GM23338 (cell line): ENCODE measurements around the gene GRP. TPM values are rescaled to one million over a fixed set of nuclear protein-coding genes. Genes with fewer than 3 reads are reported as not detected.

Experiments used
- ATAC-seq: fragments of 200-7000 bp; cut with Tn5 transposase; 3 replicates; pipeline ENCODE4 v1.9.1; 2020
- DNase-seq: peaks from one replicate; pipeline ENCODE4 v3.0.0-alpha.2; 2015; ENCODE audit warnings: low spot score
- H2AFZ ChIP-seq: fragments of 200-600 bp; sonication (generic); 2 replicates; pipeline ENCODE4 v1.8.0; 2016; ENCODE audit warnings: antibody characterized with exemption, mild to moderate bottlenecking, moderate library complexity
- H3F3A ChIP-seq: fragments of 200-600 bp; sonication (generic); replicated peaks from 2 replicates; pipeline ENCODE4 v1.8.0; 2017; ENCODE audit warnings: antibody characterized with exemption, mixed run types, low read depth
- H3K27ac ChIP-seq: fragments of 200-600 bp; sonication (generic); 2 replicates; pipeline ENCODE4 v1.6.1; 2016; ENCODE audit warnings: low read depth
- H3K27me3 ChIP-seq: fragments of 200-600 bp; sonication (generic); 2 replicates; pipeline ENCODE4 v1.8.0; 2016; ENCODE audit warnings: mild to moderate bottlenecking, mixed run types, moderate library complexity; ENCODE audit not compliant: insufficient read depth
- H3K36me3 ChIP-seq: fragments of 200-600 bp; sonication (generic); 2 replicates; pipeline ENCODE4 v1.8.0; 2016; ENCODE audit warnings: mild to moderate bottlenecking; ENCODE audit not compliant: insufficient read depth
- H3K4me1 ChIP-seq: fragments of 200-600 bp; sonication (generic); 2 replicates; pipeline ENCODE4 v1.8.0; 2016; ENCODE audit warnings: mild to moderate bottlenecking, moderate library complexity; ENCODE audit not compliant: insufficient read depth
- H3K4me2 ChIP-seq: fragments of 200-600 bp; sonication (generic); 2 replicates; pipeline ENCODE4 v1.7.1; 2017; ENCODE audit warnings: mixed run types
- H3K4me3 ChIP-seq: fragments of 200-600 bp; sonication (generic); 2 replicates; pipeline ENCODE4 v1.6.1; 2016; ENCODE audit warnings: mixed run types
- H3K79me2 ChIP-seq: fragments of 200-600 bp; sonication (generic); replicated peaks from 2 replicates; pipeline ENCODE4 v1.8.0; 2017; ENCODE audit warnings: mild to moderate bottlenecking; ENCODE audit not compliant: insufficient read depth
- H3K9me2 ChIP-seq: fragments of 200-600 bp; sonication (generic); 2 replicates; pipeline ENCODE4 v1.8.0; 2017; ENCODE audit not compliant: insufficient read depth
- H4K20me1 ChIP-seq: fragments of 200-600 bp; sonication (generic); replicated peaks from 2 replicates; pipeline ENCODE4 v1.8.0; 2017; ENCODE audit warnings: mild to moderate bottlenecking; ENCODE audit not compliant: insufficient read depth
- H3K27ac Mint-ChIP-seq: 2 replicates; pipeline ENCODE4 v1.8.0; 2020; ENCODE audit warnings: inconsistent platforms, mild to moderate bottlenecking, moderate library complexity, mixed read lengths
- H3K27me3 Mint-ChIP-seq: 3 replicates; pipeline ENCODE4 v1.8.0; 2022; ENCODE audit warnings: low read depth, mild to moderate bottlenecking, moderate library complexity, mixed read lengths, inconsistent platforms; ENCODE audit not compliant: insufficient read depth, poor library complexity
- H3K36me3 Mint-ChIP-seq: 3 replicates; pipeline ENCODE4 v1.8.0; 2021; ENCODE audit warnings: low read depth, mild to moderate bottlenecking, inconsistent platforms, moderate library complexity, mixed read lengths
- H3K4me1 Mint-ChIP-seq: 3 replicates; pipeline ENCODE4 v1.8.0; 2020; ENCODE audit warnings: mild to moderate bottlenecking, inconsistent platforms, mixed read lengths
- H3K4me3 Mint-ChIP-seq: 3 replicates; pipeline ENCODE4 v1.8.0; 2021; ENCODE audit warnings: moderate library complexity, mild to moderate bottlenecking, inconsistent platforms, mixed read lengths
- H3K9me3 Mint-ChIP-seq: 3 replicates; pipeline ENCODE4 v1.8.0; 2020; ENCODE audit warnings: moderate library complexity, mild to moderate bottlenecking, inconsistent platforms, mixed read lengths
- EZH2 ChIP-seq: fragments of 200-600 bp; sonication (generic); IDR thresholded peaks from one replicate; pipeline ENCODE4 v1.8.0; 2017; ENCODE audit warnings: antibody characterized with exemption, mild to moderate bottlenecking, low read depth; ENCODE audit not compliant: unreplicated experiment
- EZH2phosphoT487 ChIP-seq: fragments of 200-600 bp; sonication (generic); IDR thresholded peaks from one replicate; pipeline ENCODE4 v1.8.1; 2018; ENCODE audit warnings: antibody characterized with exemption; ENCODE audit not compliant: unreplicated experiment
- JUNB ChIP-seq: IDR thresholded peaks from one replicate; pipeline ENCODE4 v1.6.1; 2016; ENCODE audit warnings: antibody characterized with exemption; ENCODE audit not compliant: unreplicated experiment
- NANOG ChIP-seq: IDR thresholded peaks from 2 replicates; pipeline ENCODE4 v1.6.1; 2016; ENCODE audit warnings: antibody characterized with exemption, borderline replicate concordance
- POLR2AphosphoS5 ChIP-seq: IDR thresholded peaks from 2 replicates; pipeline ENCODE4 v1.6.1; 2016; ENCODE audit warnings: antibody characterized with exemption, low read depth
- STAT1 ChIP-seq: IDR thresholded peaks from one replicate; pipeline ENCODE4 v1.6.1; 2016; ENCODE audit warnings: antibody characterized with exemption; ENCODE audit not compliant: unreplicated experiment
- ZNF114 ChIP-seq: fragments of 250-450 bp; sonication (Bioruptor Pico); IDR thresholded peaks from 2 replicates; pipeline ENCODE4 v1.5.0; 2020; ENCODE audit warnings: mild to moderate bottlenecking, moderate library complexity
- ZNF331 ChIP-seq: fragments of 250-450 bp; sonication (Bioruptor Pico); IDR thresholded peaks from 2 replicates; pipeline ENCODE4 v1.5.0; 2020; ENCODE audit warnings: low read depth, mild to moderate bottlenecking, moderate library complexity
- polyA plus RNA-seq: library from polyadenylated mRNA; unstranded; fragments of >200 nt; fragmentation: Nextera tagmentation; extraction: Ambion mirVana; gene quantifications from 2 replicates; pipeline ENCODE4 v1.2.1, GENCODE V29; 2016
- total RNA-seq: library from RNA; depleted of rRNA; stranded (reverse); fragments of >200 nt; shearing (Covaris generic); gene quantifications from 2 replicates; pipeline ENCODE4 v1.2.3, GENCODE V29; 2014
- TF ChIP-seq, protein P1 (sequence below): fragments of 250-450 bp; sonication (Bioruptor Pico); IDR thresholded peaks from 2 replicates; pipeline ENCODE4 v1.5.0; 2020; ENCODE audit warnings: mild to moderate bottlenecking, moderate library complexity
- TF ChIP-seq, protein P2 (sequence below): IDR thresholded peaks from 2 replicates; pipeline ENCODE4 v1.6.1; 2016; ENCODE audit warnings: antibody characterized with exemption
- TF ChIP-seq, protein P3 (sequence below): IDR thresholded peaks from one replicate; pipeline ENCODE4 v1.6.1; 2018; ENCODE audit warnings: antibody characterized with exemption; ENCODE audit not compliant: unreplicated experiment

The GRP gene
- total and polyA plus RNA-seq, 2 experiments from 2014 or later = not detected

GRCh38 chr18:59229701-59230443 lies 9.9 kb downstream of the GRP start:
- peaks cover 6% of the 10 kb centered on the region for H3K27me3 Mint-ChIP-seq
- Histone ChIP-seq H3K27ac (no peak overlapping the region), H3K4me2 (no peak overlapping the region), H3F3A (0 out of 2 replicates have a peak, but pooled peaks cover 3% of the 10 kb centered on the region), H3K36me3 (no peaks in the 10 kb centered on the region), H3K27me3 (peaks cover 37% of the 10 kb centered on the region), H3K4me1 (no peaks in the 10 kb centered on the region), H3K4me3 (no peak overlapping the region), H3K79me2 (no peaks in the 10 kb centered on the region), H3K9me2 (no peaks in the 10 kb centered on the region), H2AFZ (peak overlapping the region; percentile 78; the same call in 1 of the 2 replicates), H4K20me1 (no peaks in the 10 kb centered on the region)
- H3K36me3 Mint-ChIP-seq = no peaks in the 10 kb centered on the region
- no peak overlapping the region for H3K27ac Mint-ChIP-seq
- DNase-seq (no peak), ATAC-seq (no peak)
- no peak overlapping the region for H3K4me3 Mint-ChIP-seq
- no peaks in the 10 kb centered on the region; the same call in 2 of the 3 replicates for H3K9me3 Mint-ChIP-seq
- no peak for TF ChIP-seq POLR2AphosphoS5
- no peak for TF ChIP-seq EZH2phosphoT487
- TF ChIP-seq NANOG = no peak
- no peak for TF ChIP-seq STAT1
- H3K4me1 Mint-ChIP-seq = no peaks in the 10 kb centered on the region

GRCh38 chr18:59231114-59231513 lies 11.2 kb downstream of the GRP start:
- Mint-ChIP-seq H3K36me3 (no peaks in the 10 kb centered on the region), H3K4me3 (no peak overlapping the region), H3K27me3 (no peaks in the 10 kb centered on the region), H3K27ac (no peak overlapping the region), H3K4me1 (no peaks in the 10 kb centered on the region), H3K9me3 (no peaks in the 10 kb centered on the region; the same call in 2 of the 3 replicates)
- Histone ChIP-seq H3K9me2 (no peaks in the 10 kb centered on the region), H3K4me3 (no peak overlapping the region), H3K27me3 (peaks cover 24% of the 10 kb centered on the region), H3K4me2 (no peak overlapping the region), H2AFZ (no peak overlapping the region), H3K79me2 (no peaks in the 10 kb centered on the region), H3K27ac (no peak overlapping the region), H3F3A (0 out of 2 replicates have a peak, but pooled peaks cover 3% of the 10 kb centered on the region), H4K20me1 (no peaks in the 10 kb centered on the region), H3K4me1 (no peaks in the 10 kb centered on the region), H3K36me3 (no peaks in the 10 kb centered on the region)
- DNase-seq (no peak), ATAC-seq (no peak)
- TF ChIP-seq, protein P1, sequence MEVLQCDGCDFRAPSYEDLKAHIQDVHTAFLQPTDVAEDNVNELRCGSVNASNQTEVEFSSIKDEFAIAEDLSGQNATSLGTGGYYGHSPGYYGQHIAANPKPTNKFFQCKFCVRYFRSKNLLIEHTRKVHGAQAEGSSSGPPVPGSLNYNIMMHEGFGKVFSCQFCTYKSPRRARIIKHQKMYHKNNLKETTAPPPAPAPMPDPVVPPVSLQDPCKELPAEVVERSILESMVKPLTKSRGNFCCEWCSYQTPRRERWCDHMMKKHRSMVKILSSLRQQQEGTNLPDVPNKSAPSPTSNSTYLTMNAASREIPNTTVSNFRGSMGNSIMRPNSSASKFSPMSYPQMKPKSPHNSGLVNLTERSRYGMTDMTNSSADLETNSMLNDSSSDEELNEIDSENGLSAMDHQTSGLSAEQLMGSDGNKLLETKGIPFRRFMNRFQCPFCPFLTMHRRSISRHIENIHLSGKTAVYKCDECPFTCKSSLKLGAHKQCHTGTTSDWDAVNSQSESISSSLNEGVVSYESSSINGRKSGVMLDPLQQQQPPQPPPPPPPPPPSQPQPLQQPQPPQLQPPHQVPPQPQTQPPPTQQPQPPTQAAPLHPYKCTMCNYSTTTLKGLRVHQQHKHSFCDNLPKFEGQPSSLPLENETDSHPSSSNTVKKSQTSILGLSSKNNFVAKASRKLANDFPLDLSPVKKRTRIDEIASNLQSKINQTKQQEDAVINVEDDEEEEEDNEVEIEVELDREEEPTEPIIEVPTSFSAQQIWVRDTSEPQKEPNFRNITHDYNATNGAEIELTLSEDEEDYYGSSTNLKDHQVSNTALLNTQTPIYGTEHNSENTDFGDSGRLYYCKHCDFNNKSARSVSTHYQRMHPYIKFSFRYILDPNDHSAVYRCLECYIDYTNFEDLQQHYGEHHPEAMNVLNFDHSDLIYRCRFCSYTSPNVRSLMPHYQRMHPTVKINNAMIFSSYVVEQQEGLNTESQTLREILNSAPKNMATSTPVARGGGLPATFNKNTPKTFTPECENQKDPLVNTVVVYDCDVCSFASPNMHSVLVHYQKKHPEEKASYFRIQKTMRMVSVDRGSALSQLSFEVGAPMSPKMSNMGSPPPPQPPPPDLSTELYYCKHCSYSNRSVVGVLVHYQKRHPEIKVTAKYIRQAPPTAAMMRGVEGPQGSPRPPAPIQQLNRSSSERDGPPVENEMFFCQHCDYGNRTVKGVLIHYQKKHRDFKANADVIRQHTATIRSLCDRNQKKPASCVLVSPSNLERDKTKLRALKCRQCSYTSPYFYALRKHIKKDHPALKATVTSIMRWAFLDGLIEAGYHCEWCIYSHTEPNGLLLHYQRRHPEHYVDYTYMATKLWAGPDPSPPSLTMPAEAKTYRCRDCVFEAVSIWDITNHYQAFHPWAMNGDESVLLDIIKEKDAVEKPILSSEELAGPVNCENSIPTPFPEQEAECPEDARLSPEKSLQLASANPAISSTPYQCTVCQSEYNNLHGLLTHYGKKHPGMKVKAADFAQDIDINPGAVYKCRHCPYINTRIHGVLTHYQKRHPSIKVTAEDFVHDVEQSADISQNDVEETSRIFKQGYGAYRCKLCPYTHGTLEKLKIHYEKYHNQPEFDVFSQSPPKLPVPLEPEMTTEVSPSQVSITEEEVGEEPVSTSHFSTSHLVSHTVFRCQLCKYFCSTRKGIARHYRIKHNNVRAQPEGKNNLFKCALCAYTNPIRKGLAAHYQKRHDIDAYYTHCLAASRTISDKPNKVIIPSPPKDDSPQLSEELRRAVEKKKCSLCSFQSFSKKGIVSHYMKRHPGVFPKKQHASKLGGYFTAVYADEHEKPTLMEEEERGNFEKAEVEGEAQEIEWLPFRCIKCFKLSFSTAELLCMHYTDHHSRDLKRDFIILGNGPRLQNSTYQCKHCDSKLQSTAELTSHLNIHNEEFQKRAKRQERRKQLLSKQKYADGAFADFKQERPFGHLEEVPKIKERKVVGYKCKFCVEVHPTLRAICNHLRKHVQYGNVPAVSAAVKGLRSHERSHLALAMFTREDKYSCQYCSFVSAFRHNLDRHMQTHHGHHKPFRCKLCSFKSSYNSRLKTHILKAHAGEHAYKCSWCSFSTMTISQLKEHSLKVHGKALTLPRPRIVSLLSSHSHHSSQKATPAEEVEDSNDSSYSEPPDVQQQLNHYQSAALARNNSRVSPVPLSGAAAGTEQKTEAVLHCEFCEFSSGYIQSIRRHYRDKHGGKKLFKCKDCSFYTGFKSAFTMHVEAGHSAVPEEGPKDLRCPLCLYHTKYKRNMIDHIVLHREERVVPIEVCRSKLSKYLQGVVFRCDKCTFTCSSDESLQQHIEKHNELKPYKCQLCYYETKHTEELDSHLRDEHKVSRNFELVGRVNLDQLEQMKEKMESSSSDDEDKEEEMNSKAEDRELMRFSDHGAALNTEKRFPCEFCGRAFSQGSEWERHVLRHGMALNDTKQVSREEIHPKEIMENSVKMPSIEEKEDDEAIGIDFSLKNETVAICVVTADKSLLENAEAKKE (CRISPR knock-in tag) = no peak
- TF ChIP-seq ZNF114 (CRISPR knock-in tag) = no peak
- no peak for TF ChIP-seq EZH2
- no peak for TF ChIP-seq NANOG
- TF ChIP-seq ZNF331 (CRISPR knock-in tag) = no peak
- TF ChIP-seq, protein P2, sequence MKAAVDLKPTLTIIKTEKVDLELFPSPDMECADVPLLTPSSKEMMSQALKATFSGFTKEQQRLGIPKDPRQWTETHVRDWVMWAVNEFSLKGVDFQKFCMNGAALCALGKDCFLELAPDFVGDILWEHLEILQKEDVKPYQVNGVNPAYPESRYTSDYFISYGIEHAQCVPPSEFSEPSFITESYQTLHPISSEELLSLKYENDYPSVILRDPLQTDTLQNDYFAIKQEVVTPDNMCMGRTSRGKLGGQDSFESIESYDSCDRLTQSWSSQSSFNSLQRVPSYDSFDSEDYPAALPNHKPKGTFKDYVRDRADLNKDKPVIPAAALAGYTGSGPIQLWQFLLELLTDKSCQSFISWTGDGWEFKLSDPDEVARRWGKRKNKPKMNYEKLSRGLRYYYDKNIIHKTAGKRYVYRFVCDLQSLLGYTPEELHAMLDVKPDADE = no peak
- no peak for TF ChIP-seq JUNB
- TF ChIP-seq POLR2AphosphoS5 = no peak
- TF ChIP-seq, protein P3, sequence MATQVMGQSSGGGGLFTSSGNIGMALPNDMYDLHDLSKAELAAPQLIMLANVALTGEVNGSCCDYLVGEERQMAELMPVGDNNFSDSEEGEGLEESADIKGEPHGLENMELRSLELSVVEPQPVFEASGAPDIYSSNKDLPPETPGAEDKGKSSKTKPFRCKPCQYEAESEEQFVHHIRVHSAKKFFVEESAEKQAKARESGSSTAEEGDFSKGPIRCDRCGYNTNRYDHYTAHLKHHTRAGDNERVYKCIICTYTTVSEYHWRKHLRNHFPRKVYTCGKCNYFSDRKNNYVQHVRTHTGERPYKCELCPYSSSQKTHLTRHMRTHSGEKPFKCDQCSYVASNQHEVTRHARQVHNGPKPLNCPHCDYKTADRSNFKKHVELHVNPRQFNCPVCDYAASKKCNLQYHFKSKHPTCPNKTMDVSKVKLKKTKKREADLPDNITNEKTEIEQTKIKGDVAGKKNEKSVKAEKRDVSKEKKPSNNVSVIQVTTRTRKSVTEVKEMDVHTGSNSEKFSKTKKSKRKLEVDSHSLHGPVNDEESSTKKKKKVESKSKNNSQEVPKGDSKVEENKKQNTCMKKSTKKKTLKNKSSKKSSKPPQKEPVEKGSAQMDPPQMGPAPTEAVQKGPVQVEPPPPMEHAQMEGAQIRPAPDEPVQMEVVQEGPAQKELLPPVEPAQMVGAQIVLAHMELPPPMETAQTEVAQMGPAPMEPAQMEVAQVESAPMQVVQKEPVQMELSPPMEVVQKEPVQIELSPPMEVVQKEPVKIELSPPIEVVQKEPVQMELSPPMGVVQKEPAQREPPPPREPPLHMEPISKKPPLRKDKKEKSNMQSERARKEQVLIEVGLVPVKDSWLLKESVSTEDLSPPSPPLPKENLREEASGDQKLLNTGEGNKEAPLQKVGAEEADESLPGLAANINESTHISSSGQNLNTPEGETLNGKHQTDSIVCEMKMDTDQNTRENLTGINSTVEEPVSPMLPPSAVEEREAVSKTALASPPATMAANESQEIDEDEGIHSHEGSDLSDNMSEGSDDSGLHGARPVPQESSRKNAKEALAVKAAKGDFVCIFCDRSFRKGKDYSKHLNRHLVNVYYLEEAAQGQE = no peak
- TF ChIP-seq STAT1 = no peak
